Effector CD8-positive, alpha-beta T cell (primary cell): ENCODE data around the gene HOXA9.

Source experiments
- DNase-seq: peaks from one replicate; lab custom pipeline; 2025; lab: John Stamatoyannopoulos, UW

Gene HOXA9

DNA sequence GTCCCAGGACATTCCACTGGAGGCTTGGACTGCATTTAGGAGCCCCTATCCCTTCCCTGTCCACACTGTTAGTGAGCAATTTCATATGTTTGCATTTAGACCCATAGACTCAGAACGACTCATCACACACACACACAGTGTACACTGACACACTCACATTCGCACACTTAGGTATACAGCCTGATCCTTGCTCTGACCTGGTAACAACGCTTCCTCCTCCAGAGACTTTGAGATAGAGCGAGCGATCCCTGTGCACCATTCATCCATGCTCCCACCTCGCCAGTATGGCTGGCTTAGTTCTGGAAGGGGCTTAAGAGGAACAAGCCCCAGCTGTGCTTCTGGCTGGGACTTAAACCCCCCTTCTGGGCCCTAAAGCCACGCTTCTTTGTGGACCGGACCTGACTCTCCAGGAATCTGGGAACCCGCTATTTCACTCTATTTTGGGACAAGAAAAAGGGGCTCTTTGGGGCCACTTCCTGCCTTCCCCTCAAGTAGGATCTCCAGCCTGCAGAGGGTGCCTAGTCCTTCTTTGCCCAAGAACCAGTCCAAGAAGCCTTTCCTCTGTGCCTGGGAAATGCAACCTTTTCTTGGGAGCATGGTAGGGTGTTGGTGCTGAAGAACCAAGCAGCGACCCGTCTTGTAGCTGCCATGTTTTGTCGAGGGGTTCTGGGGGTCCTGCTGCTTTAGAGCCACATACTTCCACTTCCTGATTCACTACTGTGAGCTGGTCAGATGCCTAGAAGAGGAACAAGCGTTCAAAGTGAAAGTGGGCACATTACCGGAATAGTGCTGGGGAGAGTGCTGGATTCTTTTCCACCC, 35.6 kb upstream of the HOXA9 start:
- no peak for DNase-seq

DNA sequence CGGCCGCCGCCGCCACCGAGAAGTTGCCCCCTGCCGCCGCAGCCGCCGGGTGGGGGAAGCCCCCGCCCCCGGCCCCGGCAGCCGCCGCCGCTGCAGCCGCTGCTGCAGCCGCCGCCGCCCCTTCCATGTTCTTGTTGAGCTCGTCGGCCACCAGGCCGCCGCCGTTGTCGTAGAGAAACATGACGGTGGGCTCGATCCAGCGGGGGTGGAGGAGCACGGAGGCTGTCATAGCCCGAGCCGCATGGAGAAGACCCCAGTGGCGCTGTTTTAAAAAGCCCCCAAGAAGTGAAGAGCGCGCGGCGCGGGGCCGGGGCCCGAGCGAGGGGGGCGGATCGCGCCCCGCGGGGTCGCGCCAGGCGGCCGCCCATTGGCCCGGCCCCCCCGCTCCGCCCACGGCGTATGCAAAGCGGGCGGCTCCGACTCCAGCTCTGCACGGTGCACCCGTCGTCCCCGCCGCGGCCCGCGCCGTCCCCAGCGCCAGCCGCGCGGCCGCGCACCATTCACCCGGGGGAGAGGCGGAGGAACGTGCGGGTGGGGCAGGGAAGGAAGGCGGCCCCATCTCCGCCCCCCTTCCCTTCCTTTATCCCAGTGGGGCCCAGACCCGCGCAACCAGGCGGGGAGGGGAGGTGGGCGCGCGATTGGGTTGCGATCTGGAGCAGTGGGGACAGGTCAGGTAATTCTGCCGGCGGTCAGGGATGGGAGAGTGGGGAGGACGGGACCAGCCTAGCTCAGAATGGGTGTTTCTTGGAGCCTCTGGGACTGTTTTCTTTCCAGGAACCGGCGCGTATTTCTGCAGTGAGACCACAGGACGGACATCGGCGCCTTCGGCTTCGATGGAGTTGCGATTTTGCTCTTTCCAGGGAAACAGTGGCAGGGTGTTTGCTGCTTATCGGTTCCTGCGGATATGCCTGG, 34.8 kb upstream of the HOXA9 start, which contains the start of gene HOXA13:
HOXA13 (minus strand) TSS at position 243 of the 912 bp plus-strand sequence; CDS start at position 229, 14 bp downstream.
- DNase-seq = no peak

- DNase-seq = no peak
Observed at GRCh38 chr7:27198871-27199801, 33.8 kb upstream of the HOXA9 start.

DNA sequence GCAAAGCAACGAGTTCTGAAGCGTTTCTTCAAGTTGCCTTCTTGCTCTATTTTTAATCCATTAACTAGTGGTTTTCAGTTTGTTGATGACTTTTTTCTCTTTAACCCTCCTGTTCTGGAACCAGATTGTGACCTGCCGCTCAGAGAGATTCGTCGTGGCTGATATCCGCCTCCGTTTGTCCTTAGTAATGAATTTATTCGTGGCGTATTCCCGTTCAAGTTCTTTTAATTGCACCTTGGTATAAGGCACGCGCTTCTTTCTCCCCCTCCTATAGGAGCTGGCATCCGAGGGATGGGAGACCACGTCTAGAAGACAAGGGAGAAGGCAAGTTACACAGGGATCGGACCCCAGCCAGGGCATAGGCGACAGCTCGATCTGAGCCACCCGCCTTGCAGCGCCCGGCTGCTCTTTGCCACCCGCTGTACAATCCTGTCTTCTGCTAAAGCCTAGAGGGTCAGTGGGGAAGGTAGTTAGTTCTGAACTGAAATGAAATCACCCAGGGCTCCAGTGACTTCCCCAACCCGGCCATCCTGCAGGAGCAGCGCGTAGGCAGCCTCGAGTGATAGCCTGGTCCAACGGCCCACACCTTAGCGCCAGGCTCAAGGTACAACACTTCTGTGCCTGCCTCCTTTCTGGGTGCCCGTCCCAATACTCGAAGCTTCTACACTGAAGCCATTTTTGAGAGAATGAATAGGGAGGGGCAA, 33.0 kb upstream of the HOXA9 start:
- DNase-seq = no peak

DNA sequence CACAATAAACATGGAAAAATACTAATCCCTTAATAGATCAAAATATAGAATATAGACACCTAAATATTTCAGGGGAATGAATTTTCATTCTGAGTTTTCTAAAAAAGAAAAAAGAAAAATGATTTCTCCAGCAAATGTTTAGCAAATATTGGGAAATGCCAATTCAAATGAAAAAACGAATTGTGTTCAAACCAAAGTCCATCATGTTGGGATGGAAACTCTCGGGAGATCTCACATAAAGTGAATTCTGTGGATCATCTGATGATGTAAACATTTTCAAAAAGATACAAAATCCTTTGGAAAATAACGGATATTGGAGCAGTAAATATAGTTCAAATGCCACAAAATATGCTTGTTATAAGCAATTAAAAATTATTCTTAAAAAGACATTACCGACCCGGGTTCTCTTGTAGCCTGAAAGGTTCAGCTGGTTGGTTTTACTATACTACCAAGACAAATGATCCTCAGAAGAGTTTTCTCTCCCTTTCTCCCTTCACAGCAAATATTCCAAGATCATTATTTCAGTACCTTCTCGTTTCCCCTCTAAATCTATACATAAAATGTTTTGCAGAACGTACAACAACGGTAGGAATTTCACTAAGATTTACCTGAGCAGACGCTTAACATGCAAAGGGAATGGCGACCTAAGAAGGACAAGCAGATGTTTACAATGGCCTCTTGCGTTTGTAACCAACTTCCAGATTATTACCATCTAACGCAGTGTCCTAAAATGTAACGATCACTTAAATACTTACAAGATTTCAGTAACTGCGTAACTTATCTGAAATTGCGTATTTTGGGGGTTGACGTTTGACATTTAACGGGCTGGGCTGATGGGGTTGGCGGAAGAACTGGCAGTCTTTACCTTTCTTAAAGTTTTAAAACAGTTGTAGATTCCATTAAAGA, 32.1 kb upstream of the HOXA9 start:
- DNase-seq = no peak

DNA sequence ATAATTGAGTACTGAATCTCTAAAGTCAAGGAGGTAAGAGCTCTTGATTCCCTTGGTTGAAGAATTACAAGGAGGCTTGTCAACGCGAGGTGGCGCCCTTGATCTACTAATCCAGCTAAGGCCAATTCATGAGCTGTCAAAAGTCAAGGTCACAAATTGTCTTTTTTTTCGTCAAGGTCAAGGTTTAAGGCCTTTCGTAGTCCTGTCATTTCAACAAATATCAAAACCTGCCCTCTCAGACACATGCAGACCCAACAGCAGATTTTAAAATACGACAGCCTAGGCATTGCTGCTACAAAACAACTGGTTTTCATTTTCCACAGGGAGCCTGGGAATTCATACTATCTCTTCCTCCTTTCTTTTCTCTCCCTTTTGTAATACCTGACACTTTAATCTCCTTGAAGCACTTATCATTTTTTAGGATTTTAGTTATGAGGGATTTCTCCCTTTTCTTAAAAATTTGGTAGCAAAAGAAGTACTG, 31.0 kb upstream of the HOXA9 start:
- DNase-seq = peak; percentile 76

- no peak for DNase-seq
Observed at GRCh38 chr7:27194686-27195379, 29.5 kb upstream of the HOXA9 start.

- DNase-seq = no peak
Observed at GRCh38 chr7:27194002-27194352, 28.6 kb upstream of the HOXA9 start.

GRCh38 chr7:27193335-27194001, 28.1 kb upstream of the HOXA9 start:
- DNase-seq = no peak

DNA sequence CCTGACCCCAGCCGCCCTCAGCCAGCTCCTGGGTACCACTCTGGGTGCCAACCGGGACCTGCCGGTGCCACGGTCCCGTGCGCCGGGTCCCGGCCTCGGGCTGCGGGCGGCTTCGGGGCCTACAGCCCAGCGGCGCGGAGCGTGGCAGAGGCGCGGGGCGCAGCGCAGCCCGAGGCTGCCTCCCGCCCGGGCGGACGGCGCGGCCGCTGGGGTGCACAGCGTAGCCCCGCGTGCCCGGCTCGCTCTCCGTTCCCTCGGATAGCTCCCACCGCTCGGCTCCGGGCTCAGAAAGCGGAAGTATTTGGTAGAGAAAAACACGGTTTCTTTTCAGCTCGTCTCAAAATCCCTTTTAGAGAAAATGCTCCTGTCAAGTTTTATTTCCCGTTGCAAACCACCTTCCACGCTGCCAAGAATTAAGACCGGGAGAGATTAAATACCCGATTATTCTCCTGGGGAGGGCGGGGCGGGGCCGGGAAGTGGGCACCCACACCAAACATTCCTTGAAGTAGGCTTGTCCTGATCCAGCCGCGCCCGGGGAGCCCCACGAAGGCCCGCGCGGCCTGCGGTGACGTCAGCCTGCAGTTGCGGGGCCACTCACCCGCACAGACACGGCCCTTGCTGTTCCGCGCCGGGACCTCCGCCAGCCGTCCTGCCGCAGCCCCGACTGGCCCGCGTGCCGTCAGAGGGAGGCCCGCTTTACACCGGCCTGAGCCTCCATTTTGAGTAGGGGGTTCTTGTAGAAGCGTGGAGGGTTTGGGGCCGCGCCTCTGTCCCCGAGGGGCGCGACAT, 27.4 kb upstream of the HOXA9 start:
- DNase-seq = no peak

GRCh38 chr7:27191833-27192545, 26.7 kb upstream of the HOXA9 start:
- no peak for DNase-seq

- DNase-seq = no peak
Observed at GRCh38 chr7:27191161-27191731, 25.9 kb upstream of the HOXA9 start.

- DNase-seq = no peak
Observed at GRCh38 chr7:27189997-27190748, 24.8 kb upstream of the HOXA9 start.

DNA sequence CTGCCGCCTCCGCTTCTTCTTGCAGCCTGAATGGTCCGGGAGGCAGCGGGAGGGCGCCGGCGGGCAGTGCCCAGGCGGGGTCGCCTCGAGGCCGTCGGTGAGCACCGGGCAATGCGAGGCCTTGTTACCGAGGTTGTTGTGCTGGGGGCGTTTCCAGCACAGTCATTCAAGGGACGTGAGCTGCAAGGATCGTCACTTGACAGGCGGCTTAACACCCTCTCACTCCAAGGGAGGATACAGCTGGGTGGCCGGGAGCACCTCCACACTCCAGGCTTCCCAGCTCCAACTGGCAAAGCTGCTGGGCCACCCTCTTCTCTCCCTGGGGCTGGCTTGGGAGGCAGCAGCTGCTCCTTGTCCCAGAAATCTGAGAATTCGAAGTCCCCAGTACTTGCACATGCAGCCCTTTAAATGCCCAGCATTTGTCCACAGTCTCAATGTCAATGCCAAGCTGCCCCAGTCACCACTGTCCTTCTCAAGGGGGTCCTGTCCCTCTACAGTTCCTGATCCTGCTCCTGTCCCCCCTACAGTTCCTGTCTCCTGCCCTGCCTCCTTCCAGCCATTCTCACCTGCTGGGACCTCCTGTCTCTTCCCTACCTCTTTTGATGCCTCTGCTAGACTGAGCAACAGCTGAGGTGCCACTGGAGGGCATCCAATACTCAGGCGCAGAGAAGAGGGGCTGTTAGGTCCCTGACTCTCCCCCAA, 24.1 kb upstream of the HOXA9 start:
- no peak for DNase-seq
